HepG2 (cell line): ENCODE results near the gene ACTN1. TPM values are rescaled to one million over a fixed set of nuclear protein-coding genes. Genes with fewer than 3 reads are reported as not detected.

ENCODE experiments used
- ATAC-seq: fragments of 200-7000 bp; cut with Tn5 transposase; 3 replicates; pipeline ENCODE4 v1.9.1; 2020; ENCODE audit warnings: mild to moderate bottlenecking, moderate library complexity
- BruUV-seq: library from RNA; stranded (reverse); fragments of 400-500 nt; replicated peaks from 2 replicates; lab custom pipeline; 2021; lab: Mats Ljungman, UMichigan
- CTCF ChIA-PET: fragments of 300-600 bp; formaldehyde crosslinking; extraction: SDS; loops from one replicate; lab custom pipeline; 2021; ENCODE audit warnings: low total read pairs, inconsistent platforms, low intra/inter-chr PET ratio; lab: Yijun Ruan, JAX
- POLR2A ChIA-PET: fragments of 350-600 bp; sonication (Branson Sonifier 250); formaldehyde crosslinking; loops from one replicate; lab custom pipeline; 2020; ENCODE audit warnings: antibody characterized with exemption, inconsistent platforms; lab: Yijun Ruan, JAX
- DNase-seq: peaks from one replicate; pipeline ENCODE4 v3.0.0-alpha.2; 2015; ENCODE audit warnings: low spot score
- FAIRE-seq: peaks from 3 replicates; lab custom pipeline; 2011; peaks lifted over from hg19 to GRCh38; lab: Jason Lieb, UNC
- H2AFZ ChIP-seq: one replicate; pipeline ENCODE4 v1.6.1; 2011; ENCODE audit warnings: low read length, inconsistent platforms
- H3K27ac ChIP-seq: fragments of 300-600 bp; 3 replicates; pipeline ENCODE4 v1.8.0; 2011; ENCODE audit warnings: mixed run types, mild to moderate bottlenecking, mixed read lengths, low read length, inconsistent platforms; ENCODE audit not compliant: insufficient read depth; ENCODE audit errors: extremely low read length
- H3K27me3 ChIP-seq, 2 experiments: fragments of 200-600 bp in 1 of 2; 2 replicates in 1 of 2; 3 replicates in 1 of 2; pipeline versions ENCODE4 v1.6.0 to v1.8.0; 2011; ENCODE audit warnings: low read length in 2 of 2, mild to moderate bottlenecking in 2 of 2, moderate library complexity in 2 of 2, inconsistent platforms in 1 of 2; ENCODE audit not compliant: insufficient read depth in 2 of 2, control insufficient read depth in 1 of 2
- H3K36me3 ChIP-seq, 2 experiments: fragments of 200-600 bp in 1 of 2; replicated peaks in 1 of 2; 2 replicates in 1 of 2; 3 replicates in 1 of 2; pipeline versions ENCODE4 v1.5.1 to v1.8.0; 2011; ENCODE audit warnings: low read length in 2 of 2, inconsistent platforms in 1 of 2; ENCODE audit not compliant: insufficient read depth in 2 of 2, control insufficient read depth in 1 of 2
- H3K4me1 ChIP-seq: 2 replicates; pipeline ENCODE4 v1.5.1; 2012; ENCODE audit warnings: low read length, inconsistent platforms; ENCODE audit not compliant: insufficient read depth
- H3K4me2 ChIP-seq: 2 replicates; pipeline ENCODE4 v1.6.0; 2011; ENCODE audit warnings: low read depth, low read length, inconsistent platforms
- H3K4me3 ChIP-seq, 3 experiments: fragments of 200-600 bp in 1 of 3; sonication (generic), shearing (Covaris generic) in 1 of 3; replicated peaks in 1 of 3; 2 replicates each; pipeline ENCODE4 v1.5.1; 2011 to 2016; ENCODE audit warnings: low read length in 3 of 3, inconsistent platforms in 2 of 3, low read depth in 2 of 3, mild to moderate bottlenecking in 2 of 3, control low read depth in 1 of 3, mixed read lengths in 1 of 3; ENCODE audit not compliant: insufficient read depth in 1 of 3
- H3K79me2 ChIP-seq: one replicate; pipeline ENCODE4 v1.6.1; 2011; ENCODE audit warnings: low read length, inconsistent platforms; ENCODE audit not compliant: insufficient read depth
- H3K9ac ChIP-seq: 2 replicates; pipeline ENCODE4 v1.6.0; 2011; ENCODE audit warnings: mild to moderate bottlenecking, low read depth, low read length, inconsistent platforms; ENCODE audit not compliant: insufficient read depth
- H3K9me3 ChIP-seq: 2 replicates; pipeline ENCODE4 v1.5.1; 2012; ENCODE audit warnings: mild to moderate bottlenecking, low read length
- H4K20me1 ChIP-seq: 2 replicates; pipeline ENCODE4 v1.6.0; 2011; ENCODE audit warnings: inconsistent platforms, mild to moderate bottlenecking, low read length, moderate library complexity; ENCODE audit not compliant: insufficient read depth
- FOXC1 ChIP-seq: sonication (generic); formaldehyde crosslinking; IDR thresholded peaks from 2 replicates; pipeline ENCODE4 v1.8.0; 2022; ENCODE audit warnings: mild to moderate bottlenecking, missing genetic modification reagents, borderline replicate concordance
- MYPOP ChIP-seq: sonication (generic); formaldehyde crosslinking; IDR thresholded peaks from 2 replicates; pipeline ENCODE4 v1.8.1; 2023; ENCODE audit warnings: mild to moderate bottlenecking, moderate library complexity, missing genetic modification reagents
- TFDP2 ChIP-seq: sonication (generic); formaldehyde crosslinking; IDR thresholded peaks from 2 replicates; pipeline ENCODE4 v1.4.0; 2020; ENCODE audit warnings: missing genetic modification reagents
- ZNF230 ChIP-seq: sonication (generic); formaldehyde crosslinking; IDR thresholded peaks from 2 replicates; pipeline ENCODE4 v1.4.0; 2020; ENCODE audit warnings: mild to moderate bottlenecking, missing genetic modification reagents
- ZNF687 ChIP-seq: sonication (generic); formaldehyde crosslinking; IDR thresholded peaks from 2 replicates; pipeline ENCODE4 v1.5.1; 2020; ENCODE audit warnings: mild to moderate bottlenecking, missing genetic modification reagents, moderate library complexity
- WGBS: methylation state at CpG from one replicate; pipeline ENCODE4 v1.1.6; 2017; ENCODE audit warnings: low lambda C conversion rate; 5-methylcytosine and 5-hydroxymethylcytosine counted together
- in situ Hi-C: cut with HindIII; loops from 2 replicates; pipeline ENCODE4 v1.10.0; 2017; ENCODE audit warnings: low pct_unique_long_range_greater_than_20kb; ENCODE audit not compliant: extremely low pct_ligation_motif_present
- intact Hi-C: fragments of 100-400 bp; cut with micrococcal nuclease; formaldehyde crosslinking; loops from one replicate; pipeline ENCODE4 v1.10.0; 2022; ENCODE audit not compliant: unreplicated experiment
- polyA plus RNA-seq, 8 experiments: library from polyadenylated mRNA; depleted of rRNA in 3 of 8; stranded (reverse) in 7 of 8; unstranded in 1 of 8; fragments of >200 nt; fragmentation: Illumina TruSeq in 4 of 8; extraction: Trizol in 4 of 8; gene quantifications; 2 replicates each; pipeline versions ENCODE4 v1.2.1 to v1.2.3, GENCODE V29; 2011 to 2016; ENCODE audit warnings: low read depth in 4 of 8, missing spikeins in 1 of 8, mixed read lengths in 1 of 8; ENCODE audit not compliant: insufficient read depth in 1 of 8
- total RNA-seq, 5 experiments: library from RNA; depleted of rRNA; stranded (reverse); fragments of >200 nt; fragmentation: Illumina TruSeq; extraction: Trizol; gene quantifications; 2 replicates each; pipeline ENCODE4 v1.2.3, GENCODE V29; 2016; ENCODE audit warnings: low read depth in 1 of 5

Gene ACTN1
- total and polyA plus RNA-seq, 2 of the 13 experiments (the other 11 are each of a cell fraction or from before 2014, with no cell fraction given), result 58.6 to 162 TPM

GRCh38 chr14:68967459-68967940 lies 11.6 kb downstream of the ACTN1 start:
- no peak overlapping the region for H2AFZ ChIP-seq
- peaks cover 82% of the 10 kb centered on the region for H4K20me1 ChIP-seq
- H3K9me3 ChIP-seq, result no peaks in the 10 kb centered on the region
- ChIA-PET CTCF (no interaction called here), POLR2A (interaction anchor here (0.9 kb wide), 1 partner anchor 9 kb away, joined by 3 read pairs; no protein-coding TSS in a partner anchor)
- no peak overlapping the region for H3K27ac ChIP-seq
- FAIRE-seq, result no peak
- no peaks in the 10 kb centered on the region for H3K27me3 ChIP-seq
- intact Hi-C loops (no loop called here), in situ Hi-C loops (no loop called here)
- peaks cover 100% of the 10 kb centered on the region for H3K79me2 ChIP-seq
- H3K4me3 ChIP-seq, result no peak overlapping the region
- H3K9ac ChIP-seq, result no peak overlapping the region
- no peak for ATAC-seq
- no peak overlapping the region for H3K4me2 ChIP-seq
- DNase-seq, result no peak
- WGBS, result 89% methylated on average over 3 of the region's 3 CpGs
- H3K36me3 ChIP-seq, result peaks cover 14 to 27% of the 10 kb centered on the region in 2 experiments; a peak in 4 of 5 replicates
- TF ChIP-seq FOXC1 (CRISPR knock-in tag) (no peak), ZNF230 (CRISPR knock-in tag) (0 out of 2 replicates have a peak, but pooled peaks have one; percentile 39)
- no TSS peak for BruUV-seq
- peaks cover 100% of the 10 kb centered on the region for H3K4me1 ChIP-seq

GRCh38 chr14:68966872-68967301 lies 12.2 kb downstream of the ACTN1 start:
- H3K79me2 ChIP-seq, result peaks cover 100% of the 10 kb centered on the region
- in situ Hi-C loops (no loop called here), intact Hi-C loops (no loop called here)
- H4K20me1 ChIP-seq, result peaks cover 85% of the 10 kb centered on the region
- no peak overlapping the region for H3K9ac ChIP-seq
- H3K27me3 ChIP-seq, result no peaks in the 10 kb centered on the region
- 40% methylated on average over 1 of the region's 3 CpGs for WGBS
- ChIA-PET CTCF (no interaction called here), POLR2A (interaction anchor here (0.7 to 0.9 kb wide), 3 partner anchors 9 to 13 kb away, joined by 3 read pairs; partner anchors contain the start of gene ACTN1)
- H3K9me3 ChIP-seq, result no peaks in the 10 kb centered on the region
- no peak overlapping the region for H3K4me3 ChIP-seq
- peaks cover 15 to 24% of the 10 kb centered on the region in 2 experiments; a peak in 4 of 5 replicates for H3K36me3 ChIP-seq
- no TSS peak for BruUV-seq
- H3K4me1 ChIP-seq, result peaks cover 100% of the 10 kb centered on the region
- DNase-seq, result no peak
- ATAC-seq, result no peak
- no peak for FAIRE-seq
- no peak overlapping the region for H3K4me2 ChIP-seq
- peak overlapping the region; percentile 30 for H3K27ac ChIP-seq
- H2AFZ ChIP-seq, result no peak overlapping the region
- peak; percentile 35; the same call in 1 of the 2 replicates for TF ChIP-seq ZNF687 (CRISPR knock-in tag)
- no peak for TF ChIP-seq MYPOP (CRISPR knock-in tag)
- TF ChIP-seq TFDP2 (CRISPR knock-in tag), result no peak
